Activated gamma-delta T cell treated with Interleukin-2 at 50 U/mL for 16 hours (primary cell): ENCODE results near the gene MRE11.

Experiments used
- DNase-seq: peaks from one replicate; pipeline ENCODE4 v3.0.0-alpha.2; 2020

MRE11 gene

DNA sequence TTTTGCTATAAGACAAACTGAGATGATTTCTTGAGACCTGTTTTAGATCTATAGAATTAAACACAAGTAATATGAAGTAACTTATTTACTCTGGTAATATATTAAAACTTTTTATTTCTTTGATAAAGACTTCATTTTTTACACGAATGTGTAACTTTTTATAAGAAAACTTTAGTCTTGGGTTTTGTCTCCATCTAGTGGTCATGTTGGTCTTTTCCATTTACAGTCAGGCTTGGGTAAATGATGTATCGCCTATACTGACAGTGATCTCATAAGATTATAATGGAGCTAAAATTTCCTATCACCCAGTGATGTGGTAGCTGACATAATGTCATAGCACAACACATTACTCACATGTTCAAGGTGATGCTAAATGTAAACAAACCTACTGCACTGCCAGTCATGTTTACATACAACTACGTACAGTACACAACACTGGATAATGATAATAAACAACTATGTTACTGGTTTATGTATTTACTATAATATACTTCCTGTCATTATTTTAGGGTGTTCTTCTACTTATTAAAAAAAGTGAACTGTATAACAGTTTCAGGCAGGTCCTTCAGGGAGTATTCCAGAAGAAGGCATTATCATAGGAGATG lies 11.1 kb upstream of the MRE11 start:
- DNase-seq = no peak

DNA sequence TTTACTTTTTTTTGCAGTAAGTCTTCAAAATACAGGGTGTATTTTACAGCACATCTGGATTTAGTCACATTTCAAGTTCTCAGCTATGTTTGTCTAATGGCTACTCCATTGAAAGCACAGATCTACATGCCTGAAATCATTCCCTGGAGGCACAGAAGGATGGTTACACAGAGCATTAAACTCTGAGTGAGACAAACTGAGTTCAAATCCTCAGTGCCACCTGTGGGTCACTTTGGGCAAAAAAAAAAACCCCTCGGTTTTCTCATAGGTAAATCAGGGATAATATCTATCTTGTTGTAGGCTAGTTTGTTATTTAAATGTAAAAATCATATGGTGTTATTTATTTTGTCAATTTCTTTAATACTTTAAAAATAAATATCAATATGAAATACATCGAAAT lies 7.9 kb upstream of the MRE11 start:
- no peak for DNase-seq

DNA sequence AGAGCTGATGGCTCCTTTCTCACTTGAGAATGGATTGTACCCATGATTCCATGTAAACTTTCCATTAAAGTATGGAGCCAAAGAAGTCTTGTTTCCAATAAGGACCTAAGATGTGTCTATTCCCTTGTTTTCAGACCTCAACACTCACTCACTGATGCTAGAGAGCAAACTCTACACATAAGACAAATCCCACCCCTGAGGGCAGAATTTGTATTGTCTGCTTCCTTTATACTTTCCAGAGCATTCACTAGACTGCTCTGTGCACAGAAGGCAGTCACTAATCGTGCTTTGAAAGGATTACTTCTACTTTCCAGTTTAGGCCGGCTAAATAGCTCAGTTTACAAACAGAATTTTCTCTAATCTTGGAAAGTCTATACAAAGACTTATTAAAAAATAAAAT lies 6.5 kb upstream of the MRE11 start:
- DNase-seq = no peak

DNA sequence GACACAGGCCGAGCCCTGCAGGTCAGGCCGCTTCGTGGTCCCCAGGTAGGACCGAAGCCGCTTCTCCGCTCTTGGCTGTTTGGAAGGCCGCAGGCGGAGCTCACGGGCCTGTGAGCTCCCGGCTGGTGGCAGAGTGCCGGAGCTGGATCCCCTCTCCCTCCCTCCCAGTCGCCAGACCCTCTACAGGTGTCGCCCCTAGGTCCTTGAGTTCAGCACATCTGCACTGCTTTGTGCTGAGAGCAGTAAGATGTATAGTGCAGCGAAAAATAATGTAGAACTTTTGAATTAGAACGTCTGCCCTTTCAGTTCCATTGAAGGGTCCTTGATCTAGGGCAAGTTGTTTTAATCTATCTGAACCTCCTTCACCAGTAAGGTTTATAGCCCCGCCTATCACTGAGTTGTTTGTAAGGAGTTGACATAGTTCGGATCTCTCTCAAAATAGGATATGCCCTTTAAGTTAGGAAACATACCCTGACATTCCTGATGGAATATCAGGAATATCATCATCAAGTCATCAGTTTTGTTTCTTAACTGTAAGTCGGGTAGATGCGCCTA lies 559 bp upstream of the MRE11 start:
- no peak for DNase-seq

DNA sequence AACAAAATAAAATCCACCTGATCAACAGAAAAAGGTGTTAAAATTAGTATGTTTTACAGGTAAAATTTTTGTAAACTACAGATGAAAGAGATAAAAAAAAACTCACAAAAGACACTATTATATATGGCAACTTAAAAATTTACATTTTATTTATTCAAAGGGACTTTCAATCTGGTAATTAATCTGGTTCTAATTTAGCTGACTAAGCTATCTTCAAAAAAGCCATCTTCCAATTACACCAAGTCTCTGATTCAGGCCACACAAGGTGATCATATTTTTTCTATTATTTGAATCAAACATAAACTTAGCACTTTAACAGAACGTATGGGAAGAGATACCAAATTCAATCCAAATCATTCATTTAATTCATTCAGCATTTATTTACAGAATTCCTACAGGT lies 7.6 kb downstream of the MRE11 start:
- no peak for DNase-seq

DNA sequence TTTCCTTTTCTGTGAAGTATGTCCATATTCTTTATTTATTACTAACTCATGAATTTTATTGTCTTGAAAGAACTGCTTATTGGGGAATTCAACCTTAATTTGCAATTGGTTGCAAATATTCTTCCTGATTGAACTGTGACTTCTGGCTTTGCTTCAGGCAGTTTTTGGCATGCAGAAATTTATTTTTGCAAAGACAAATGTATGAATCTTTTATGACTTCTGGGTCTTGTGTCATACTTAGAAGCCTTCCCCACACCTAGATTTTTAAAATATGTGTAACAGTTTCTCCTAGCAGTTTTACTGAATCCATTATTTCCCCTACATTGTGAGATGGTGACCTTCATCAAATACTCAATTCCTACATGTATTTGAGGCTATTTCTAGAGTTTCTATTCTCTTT lies 12.3 kb downstream of the MRE11 start:
- DNase-seq = no peak

DNA sequence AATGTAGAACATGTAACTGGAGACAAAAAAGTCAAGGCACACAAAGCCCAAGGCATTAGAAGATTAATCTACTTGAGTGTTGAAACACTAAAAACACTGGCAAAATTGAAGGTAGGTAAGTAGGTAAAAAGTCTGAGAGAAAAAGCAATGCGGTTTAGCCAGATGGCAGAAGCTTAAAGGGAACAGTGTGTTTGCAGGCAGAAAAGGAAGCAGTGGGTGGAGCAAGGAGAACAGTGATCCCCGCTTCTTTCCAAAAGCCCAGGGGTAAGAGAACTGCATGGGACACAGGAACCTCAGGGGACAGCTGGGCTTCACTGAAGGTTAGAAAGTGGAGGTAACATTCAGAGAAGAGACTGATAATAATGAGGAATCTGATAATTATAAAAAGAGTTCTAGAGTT lies 16.0 kb downstream of the MRE11 start:
- DNase-seq = no peak

DNA sequence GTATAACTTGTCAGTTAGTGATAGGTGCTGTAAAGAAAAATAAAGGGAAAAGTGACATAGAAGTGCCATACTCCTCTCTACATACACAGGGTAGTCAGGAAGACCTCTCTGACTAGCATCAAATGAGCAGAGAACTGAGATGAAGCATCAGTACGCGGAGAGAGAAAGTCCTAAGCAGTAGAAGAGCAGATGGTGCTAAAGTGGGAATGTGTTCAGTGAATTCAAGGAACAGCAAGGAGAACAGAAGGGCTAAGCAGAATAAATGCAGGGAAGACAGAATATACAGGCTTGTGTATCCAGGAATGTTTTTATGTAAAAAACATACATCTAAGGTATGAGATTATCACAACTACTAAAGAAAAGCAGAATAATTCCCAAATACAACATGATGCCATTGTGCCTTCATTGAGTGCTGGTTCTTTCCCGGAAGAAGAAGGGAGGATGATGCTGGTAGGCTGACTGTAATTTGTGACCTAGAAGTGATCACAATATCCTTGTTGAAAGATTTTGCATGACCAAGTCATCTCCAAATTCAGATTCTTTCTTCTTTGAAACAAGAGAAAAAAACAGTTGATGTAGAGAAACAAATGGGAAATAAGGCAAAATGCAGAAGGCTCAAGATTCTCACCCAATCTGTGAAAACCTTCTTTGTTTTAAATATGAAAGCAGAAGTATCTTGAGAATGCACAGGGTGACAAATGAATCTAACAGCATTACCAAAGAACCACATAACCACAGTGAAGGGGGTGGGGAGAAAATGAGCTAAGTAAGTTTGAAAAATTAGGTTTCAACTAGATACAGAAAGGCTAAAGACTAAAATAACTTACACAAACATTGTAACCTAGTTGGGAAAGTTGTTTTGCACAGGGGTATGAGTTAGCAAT lies 20.5 kb downstream of the MRE11 start:
- DNase-seq = no peak

DNA sequence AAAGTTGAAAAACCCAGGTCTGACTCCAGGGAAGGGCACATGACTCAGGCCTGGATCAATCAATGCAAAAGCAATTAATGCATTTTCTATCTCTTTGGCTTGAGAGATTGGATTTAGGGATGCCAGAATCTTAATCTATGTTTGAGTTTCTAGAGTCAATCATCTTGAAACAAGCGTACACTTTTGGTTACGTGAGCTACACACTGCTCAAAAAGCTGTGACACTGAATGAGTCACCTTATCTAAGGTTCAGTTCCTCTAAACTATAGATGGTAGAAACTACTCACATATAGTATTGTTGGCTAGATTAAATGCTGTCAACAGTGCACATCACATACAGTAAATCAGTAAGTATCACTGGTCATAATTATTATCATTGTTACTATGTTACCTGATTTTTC lies 24.2 kb downstream of the MRE11 start:
- DNase-seq = no peak

DNA sequence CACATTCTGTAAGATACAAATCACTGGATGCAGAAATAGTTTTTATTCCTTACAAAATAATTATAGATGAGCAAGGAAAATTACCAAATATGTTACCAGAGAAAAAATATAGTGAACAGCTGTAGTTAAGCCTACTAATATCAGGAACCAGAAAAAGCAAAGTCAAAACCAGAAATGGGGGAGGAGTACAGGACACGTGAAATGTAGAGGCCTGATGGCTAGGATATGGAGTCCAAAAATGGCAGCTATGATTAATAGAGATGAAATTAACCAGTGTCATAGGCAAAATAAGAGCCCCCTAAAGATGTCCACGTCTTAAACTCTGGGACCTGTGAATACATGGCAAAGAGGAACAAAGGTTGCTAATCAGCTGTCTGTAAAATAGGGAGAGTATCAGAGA lies 34.1 kb downstream of the MRE11 start:
- DNase-seq = no peak

DNA sequence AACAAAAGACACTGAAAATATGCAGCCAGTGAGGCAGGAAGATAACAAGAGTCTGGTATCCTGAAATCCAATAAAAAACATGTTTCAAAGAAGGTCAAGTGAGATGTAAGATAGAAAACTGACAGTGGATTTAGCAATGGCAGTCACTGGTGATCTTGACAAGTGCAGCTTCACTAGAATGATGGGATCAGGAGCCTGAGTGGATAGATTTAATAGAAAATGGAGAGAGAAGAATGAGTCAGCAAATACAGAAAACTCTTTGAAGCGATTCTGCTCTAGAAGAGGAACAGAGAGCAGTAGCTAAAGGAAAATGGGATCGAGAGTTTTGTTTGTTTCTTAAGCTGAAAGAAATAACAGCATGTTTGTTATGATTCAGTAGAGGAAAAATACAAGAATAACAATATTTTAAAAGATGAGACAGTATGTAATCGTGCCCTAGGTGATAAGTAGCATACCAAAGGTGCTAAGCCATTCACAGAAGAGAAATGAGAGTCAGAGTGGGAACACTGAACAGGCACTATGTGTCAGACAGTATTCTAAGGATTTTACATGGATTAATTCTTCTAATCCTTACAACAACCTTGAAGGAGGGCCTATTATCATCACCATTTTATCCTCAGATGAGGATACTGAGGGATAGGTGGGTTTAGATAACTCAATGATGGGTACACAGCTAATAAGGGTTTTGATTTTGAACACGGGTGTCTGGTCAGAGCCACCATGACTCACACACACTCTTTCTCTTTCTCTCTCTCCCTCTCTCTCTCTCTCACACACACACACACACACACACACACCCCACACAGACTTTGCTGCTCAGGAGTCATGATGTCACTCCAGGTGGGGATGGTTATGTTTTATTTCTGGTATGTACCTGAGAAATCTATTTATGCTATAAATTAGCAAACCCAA lies 36.3 kb downstream of the MRE11 start:
- DNase-seq = no peak

DNA sequence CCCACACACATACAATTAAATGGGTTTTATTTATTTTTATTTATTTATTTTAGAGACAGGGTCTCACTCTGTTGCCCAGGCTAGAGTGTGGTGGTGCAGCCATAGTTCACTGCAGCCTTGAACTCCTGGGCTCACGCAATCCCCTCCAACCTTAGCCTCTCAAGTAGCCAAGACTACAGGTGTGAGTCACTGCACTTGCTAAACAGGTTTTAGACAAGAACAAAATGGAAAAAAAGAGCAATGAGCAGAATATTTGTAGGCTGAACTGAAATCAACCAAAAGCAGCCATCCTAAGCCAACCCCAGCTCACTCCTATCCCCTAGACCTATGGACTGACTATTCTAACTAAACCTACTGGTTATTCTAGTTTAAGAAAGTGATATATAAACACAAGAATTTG lies 37.8 kb downstream of the MRE11 start:
- DNase-seq = no peak

DNA sequence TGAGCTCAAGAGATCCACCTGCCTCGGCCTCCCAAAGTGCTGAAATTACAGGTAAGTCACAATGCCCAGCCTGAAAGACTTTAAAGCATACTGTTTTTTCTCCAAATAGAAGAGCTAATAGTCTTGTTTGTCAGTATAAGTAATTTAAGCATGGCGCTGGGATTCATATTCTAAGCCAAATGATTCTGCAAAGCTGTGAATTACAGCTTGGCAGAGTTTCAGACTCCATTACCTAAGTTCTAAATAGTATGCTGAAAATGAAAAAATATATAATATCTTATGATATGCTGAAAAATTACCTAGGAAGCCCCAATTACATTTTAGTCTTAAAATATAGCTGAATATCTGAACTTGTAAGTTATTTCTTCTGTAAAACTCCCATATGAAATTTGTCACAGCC lies 39.3 kb downstream of the MRE11 start:
- DNase-seq = no peak

DNA sequence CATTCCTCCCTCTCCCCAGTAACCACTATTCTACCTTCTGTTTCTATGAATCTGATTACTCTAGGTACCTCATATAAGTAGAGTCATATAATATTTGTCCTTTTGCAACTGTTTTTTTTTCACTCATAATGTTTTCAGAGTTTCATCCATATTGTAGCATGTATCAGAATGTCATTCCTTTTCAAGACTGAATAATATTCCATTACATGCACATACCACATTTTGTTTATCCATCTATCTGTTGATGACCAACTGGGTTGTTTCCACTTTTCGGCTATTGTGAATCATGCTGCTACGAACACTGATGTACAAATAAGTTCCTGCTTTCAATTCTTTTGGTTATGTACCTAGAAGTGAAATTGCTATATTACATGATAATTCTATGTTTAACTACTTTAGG lies 40.7 kb downstream of the MRE11 start:
- no peak for DNase-seq

DNA sequence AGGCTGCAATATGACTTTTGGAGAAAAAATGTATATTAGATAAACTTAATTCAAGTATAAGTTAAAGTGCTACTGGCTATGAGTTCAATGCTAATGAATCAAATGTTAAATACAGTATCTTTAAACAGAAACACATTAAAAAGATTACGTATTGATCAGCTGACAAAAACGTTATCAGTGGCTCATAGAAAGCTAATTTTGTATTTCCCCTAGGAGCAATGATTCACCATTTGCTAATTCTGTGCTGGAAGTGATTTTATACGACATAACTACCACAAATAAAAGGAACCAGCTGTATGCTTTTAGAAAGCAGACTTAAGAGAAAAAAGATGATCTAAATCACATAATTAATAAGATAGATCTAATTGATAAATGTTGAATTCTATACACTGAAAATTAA lies 43.6 kb downstream of the MRE11 start:
- DNase-seq = no peak

DNA sequence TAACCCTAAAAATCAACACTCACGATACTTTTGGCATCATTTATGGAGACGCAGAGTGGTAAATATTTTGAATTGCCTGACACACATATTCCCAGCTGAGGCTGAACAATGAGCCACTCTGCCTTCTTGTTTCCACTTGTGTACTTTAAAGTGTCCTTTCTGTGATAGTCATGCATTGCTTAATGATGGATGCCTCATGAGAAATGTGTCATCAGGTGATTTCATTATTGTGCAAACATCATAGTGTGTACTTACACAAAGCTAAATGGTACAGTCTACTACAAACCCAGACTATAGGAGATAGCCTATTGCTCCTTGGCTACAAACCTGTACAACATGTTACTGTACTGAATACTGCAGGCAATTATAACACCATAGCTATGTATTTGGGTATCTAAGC lies 44.2 kb downstream of the MRE11 start:
- DNase-seq = no peak

DNA sequence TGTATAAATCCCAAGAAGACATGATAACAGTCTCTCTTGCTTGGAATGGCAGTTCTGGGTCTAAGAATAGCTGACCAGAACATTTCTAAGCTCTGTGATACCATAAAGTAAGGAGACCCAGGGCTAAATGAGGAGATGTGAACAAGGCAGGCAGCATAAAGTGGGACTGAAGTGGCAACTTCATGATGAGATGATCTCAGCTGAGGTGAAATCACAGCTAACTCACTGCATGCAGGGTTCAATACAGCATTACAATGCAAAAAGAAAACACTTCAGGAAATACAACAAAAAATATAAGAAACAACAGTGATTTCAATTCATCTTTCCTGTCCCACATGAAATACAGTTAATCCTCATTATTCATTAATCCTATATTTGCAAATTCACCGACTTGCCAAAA lies 44.6 kb downstream of the MRE11 start:
- no peak for DNase-seq

DNA sequence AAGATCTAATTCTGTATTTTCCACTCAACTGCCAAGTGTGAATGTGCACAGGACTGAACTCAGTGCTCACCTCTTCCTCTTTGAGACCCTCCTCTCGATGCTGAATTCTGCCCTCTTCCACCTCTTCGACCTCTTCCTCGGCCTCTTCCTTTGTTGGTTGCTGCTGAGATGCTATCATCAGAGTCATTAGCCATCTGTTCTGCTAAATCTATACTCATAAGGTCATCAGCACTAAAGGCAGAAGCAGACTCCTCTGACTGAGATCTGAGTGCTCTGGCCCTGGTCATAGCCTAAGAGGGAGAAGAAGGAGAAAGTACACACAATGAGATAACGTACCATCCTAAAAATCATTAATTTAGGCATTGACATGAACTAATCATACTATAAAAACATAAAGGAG lies 46.5 kb downstream of the MRE11 start:
- no peak for DNase-seq

DNA sequence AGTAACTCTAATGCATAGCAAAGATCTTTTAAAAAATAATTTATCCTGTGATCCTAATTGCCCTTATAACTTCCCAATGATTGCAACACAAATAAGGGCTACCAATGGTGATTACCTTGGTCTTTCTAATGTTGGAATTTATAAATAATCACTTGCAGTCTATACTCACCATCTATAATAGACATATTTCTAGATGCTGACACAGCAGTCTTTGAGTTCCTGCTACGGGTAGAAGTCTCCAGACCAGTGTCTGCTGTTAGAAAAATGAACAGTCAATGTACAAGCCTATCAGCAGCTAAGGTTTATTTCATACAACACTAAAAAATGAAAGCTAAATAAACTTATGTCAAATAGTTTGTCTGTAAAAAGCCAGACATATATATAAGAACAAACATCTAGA lies 48.0 kb downstream of the MRE11 start:
- no peak for DNase-seq

DNA sequence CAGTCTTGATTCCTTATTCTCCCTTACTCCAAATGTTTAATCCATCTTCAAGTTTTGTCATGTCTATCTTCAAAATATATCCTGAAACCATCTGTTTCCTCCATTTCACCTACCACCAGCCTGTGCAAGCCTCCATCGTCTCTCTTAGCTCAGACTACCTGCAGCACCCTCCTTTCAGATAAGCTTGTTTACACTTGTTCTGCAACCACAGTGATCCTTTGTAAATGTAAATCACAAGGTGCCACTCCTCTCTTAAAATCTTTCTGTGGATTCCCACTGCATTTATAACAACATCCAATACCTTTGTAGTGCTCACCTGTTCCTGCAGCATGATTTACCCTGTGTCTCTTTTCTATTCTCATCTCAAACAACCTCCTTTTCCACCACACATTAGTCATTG lies 60.6 kb downstream of the MRE11 start:
- no peak for DNase-seq

DNA sequence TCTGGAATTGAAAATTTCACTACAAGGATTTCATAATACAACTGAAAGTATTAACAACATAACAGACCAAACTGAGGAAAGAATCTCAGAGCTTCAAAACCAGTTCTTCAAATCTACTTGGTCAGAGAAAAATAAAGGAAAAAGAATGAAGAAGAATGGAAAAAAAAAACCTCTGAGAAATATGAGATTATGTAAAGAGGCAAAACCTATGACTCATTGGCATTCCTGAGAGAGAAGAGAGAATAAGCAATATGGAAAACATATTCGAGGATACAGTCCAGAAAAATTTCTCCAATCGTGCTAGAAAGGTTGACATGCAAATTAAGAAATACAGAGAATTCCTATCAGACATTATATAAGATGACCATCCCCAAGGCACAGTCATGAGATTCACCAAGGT lies 69.0 kb downstream of the MRE11 start:
- no peak for DNase-seq

DNA sequence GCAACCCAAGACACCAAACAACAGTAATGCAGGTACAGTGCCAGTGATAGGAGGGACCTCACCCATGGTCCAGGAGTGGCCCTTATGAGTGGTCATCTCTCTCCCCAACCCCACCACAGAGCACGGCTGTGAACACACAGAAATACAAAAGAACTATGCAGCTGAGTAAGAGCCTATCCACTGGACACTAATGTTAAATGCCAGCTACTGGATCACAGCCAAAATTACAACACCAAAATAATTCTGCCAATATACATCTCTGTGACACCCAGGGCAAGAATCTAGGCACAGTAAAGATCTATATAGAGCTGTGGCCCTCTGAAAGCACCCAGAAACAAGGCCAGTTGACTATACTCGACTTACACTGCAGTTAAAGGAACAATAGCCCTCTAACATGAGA lies 69.6 kb downstream of the MRE11 start:
- DNase-seq = no peak

DNA sequence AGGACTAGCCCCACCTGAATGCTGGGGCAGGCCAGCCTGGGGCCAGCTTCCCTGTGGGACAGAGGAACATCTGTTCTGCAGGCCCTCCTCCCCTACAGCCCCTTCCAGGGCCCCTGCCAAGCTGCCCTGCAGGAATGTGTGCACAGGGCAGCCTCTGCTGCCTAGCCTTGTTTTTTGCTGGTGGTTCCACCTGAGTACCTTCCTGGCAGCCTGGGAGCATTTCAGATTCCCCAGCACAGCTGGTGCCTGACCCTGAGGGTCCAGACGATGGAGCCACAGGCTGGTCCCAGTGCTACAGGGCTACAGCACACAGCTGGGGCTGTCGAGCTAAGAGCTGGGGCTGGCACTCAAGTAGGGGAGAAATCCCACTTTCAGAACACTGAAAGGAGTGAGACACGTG lies 70.1 kb downstream of the MRE11 start:
- DNase-seq = no peak
